ENCODE results near the gene FAM43B. TPM values are rescaled to one million over a fixed set of nuclear protein-coding genes. Genes with fewer than 3 reads are reported as not detected.

The FAM43B gene
- total RNA-seq, 1 donor from 2014 or later, result not detected

DNA sequence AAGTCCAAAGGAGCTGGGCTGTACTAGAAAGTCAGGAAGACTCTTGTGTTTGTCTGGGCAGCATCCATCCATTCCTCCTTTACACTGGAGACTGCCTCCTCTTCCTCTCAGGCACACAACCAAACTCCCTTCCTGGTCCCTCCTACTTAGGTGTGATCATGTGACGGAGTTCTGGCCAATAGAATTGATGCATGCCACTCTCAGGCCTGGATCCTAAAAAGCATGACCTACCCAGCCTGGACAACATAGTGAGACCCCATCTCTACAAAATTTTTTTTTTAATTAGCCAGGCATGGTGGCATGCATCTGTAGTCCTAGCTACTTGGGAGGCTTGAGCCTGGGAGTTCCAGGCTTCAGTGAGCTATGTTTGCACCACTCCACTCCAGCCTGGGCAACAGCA is 8.6 kb downstream of the FAM43B start:
- no peaks in the 10 kb centered on the region for H3K36me3 Mint-ChIP-seq (ENCODE audit: low read depth)
- H3K27me3 Mint-ChIP-seq (ENCODE audit: insufficient read depth), result peaks cover 16% of the 10 kb centered on the region
- no peak overlapping the region for H3K4me3 Mint-ChIP-seq
- no peaks in the 10 kb centered on the region for H3K9me3 Mint-ChIP-seq
- H3K27ac Mint-ChIP-seq, result no peak overlapping the region
- intact Hi-C loops (cut with micrococcal nuclease), result no loop called here
- DNase-seq (ENCODE audit: low spot score), result no peak
- no peaks in the 10 kb centered on the region for H3K4me1 Mint-ChIP-seq (ENCODE audit: low read depth)

GRCh38 chr1:20565234-20565633 is 12.9 kb downstream of the FAM43B start:
- H3K27me3 Mint-ChIP-seq (ENCODE audit: insufficient read depth), result peaks cover 20% of the 10 kb centered on the region
- H3K4me3 Mint-ChIP-seq, result no peak overlapping the region
- H3K4me1 Mint-ChIP-seq (ENCODE audit: low read depth), result no peaks in the 10 kb centered on the region
- intact Hi-C loops (cut with micrococcal nuclease), result no loop called here
- no peaks in the 10 kb centered on the region for H3K9me3 Mint-ChIP-seq
- no peaks in the 10 kb centered on the region for H3K36me3 Mint-ChIP-seq (ENCODE audit: low read depth)
- no peak for DNase-seq (ENCODE audit: low spot score)
- H3K27ac Mint-ChIP-seq, result no peak overlapping the region

DNA sequence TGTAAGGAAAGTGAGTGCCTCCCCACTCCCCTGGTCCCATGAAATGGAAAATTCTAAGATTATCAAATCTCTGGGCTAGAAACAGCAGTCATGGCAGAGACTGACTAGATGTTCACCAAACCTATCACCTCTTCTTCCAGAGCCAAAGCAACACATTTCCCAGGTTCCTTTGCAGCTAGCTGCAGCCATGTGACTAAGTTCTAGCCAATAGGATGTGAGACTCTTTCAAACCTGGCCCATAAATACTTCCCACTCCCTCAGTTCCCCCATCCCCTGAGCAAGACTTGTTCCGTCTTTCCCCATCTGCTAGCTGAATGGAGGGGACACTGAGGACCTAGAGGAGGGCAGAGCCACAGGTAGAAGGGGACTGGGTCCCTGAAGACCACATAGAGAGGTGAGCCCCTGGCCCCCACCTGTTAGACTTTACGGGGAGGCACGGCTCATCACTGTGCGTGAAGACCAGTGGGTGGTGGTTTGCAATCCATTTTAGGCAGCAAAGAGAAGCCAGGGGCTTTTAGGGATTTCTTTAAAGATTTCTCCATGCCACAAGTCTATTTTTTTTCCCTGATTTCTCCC is 17.2 kb downstream of the FAM43B start:
- H3K36me3 Mint-ChIP-seq (ENCODE audit: low read depth), result no peaks in the 10 kb centered on the region
- no peak overlapping the region for H3K4me3 Mint-ChIP-seq
- intact Hi-C loops (cut with micrococcal nuclease), result no loop called here
- H3K4me1 Mint-ChIP-seq (ENCODE audit: low read depth), result no peaks in the 10 kb centered on the region
- DNase-seq (ENCODE audit: low spot score), result no peak
- H3K27me3 Mint-ChIP-seq (ENCODE audit: insufficient read depth), result peaks cover 9% of the 10 kb centered on the region
- H3K9me3 Mint-ChIP-seq, result peaks cover 3% of the 10 kb centered on the region
- H3K27ac Mint-ChIP-seq, result no peak overlapping the region

DNA sequence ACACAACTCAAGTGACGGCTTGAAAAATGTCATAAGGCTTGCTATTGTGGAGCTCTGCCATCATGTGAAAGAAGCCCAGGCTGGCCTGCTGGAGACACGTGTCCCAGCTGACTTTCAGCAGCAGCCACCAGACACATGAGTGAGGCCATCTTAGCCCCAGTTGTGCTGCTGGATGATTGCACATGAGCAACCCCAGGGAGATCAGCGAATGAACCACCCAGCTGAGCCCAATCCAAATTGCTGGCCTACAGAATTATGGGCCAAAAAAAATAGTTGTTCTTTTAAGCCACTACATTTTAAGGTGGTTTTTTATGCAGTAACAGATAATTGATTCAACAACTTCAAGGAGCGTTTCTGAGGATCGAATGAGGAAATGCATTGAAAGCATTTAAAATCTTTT is 19.1 kb downstream of the FAM43B start:
- Mint-ChIP-seq H3K9me3 (peaks cover 3% of the 10 kb centered on the region), H3K36me3 (ENCODE audit: low read depth) (no peaks in the 10 kb centered on the region), H3K27ac (no peak overlapping the region), H3K4me1 (ENCODE audit: low read depth) (peaks cover 6% of the 10 kb centered on the region), H3K4me3 (no peak overlapping the region), H3K27me3 (ENCODE audit: insufficient read depth) (peaks cover 9% of the 10 kb centered on the region)
- DNase-seq (ENCODE audit: low spot score), result no peak
- intact Hi-C loops (cut with micrococcal nuclease), result no loop called here

DNA sequence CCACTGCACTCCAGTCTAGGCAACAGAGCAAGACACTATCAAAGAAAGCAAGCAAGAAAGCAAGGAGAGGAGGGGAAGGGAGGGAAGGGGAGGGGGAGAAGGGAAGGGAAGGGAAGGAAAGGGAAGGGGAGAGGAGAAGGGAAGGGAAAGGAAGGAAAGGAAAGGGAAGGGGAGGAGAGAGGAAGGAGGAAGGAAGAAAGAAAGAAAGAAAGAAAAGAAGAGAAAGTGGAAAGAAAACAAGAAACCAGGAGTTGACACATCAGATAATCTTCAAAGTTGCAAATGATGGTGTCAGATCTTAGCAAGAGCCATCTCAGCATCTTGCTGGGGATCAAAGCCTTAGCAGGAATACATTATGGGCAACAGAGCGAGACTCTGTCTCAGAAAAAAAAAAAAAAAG is 21.6 kb downstream of the FAM43B start:
- Mint-ChIP-seq H3K4me3 (no peak overlapping the region), H3K36me3 (ENCODE audit: low read depth) (no peaks in the 10 kb centered on the region), H3K27me3 (ENCODE audit: insufficient read depth) (peaks cover 13% of the 10 kb centered on the region), H3K4me1 (ENCODE audit: low read depth) (peaks cover 6% of the 10 kb centered on the region), H3K27ac (no peak overlapping the region), H3K9me3 (peaks cover 3% of the 10 kb centered on the region)
- no peak for DNase-seq (ENCODE audit: low spot score)
- intact Hi-C loops (cut with micrococcal nuclease), result no loop called here

- Mint-ChIP-seq H3K27ac (no peak overlapping the region), H3K4me3 (no peak overlapping the region), H3K36me3 (ENCODE audit: low read depth) (no peaks in the 10 kb centered on the region), H3K27me3 (ENCODE audit: insufficient read depth) (peaks cover 10% of the 10 kb centered on the region), H3K4me1 (ENCODE audit: low read depth) (peaks cover 6% of the 10 kb centered on the region), H3K9me3 (peaks cover 3% of the 10 kb centered on the region)
- DNase-seq (ENCODE audit: low spot score), result peak; percentile 62
- intact Hi-C loops (cut with micrococcal nuclease), result loop anchor here (1.0 kb wide), 2 partner anchors 59 to 65 kb away; no protein-coding TSS in a partner anchor
Measured at GRCh38 chr1:20574686-20575540, 22.5 kb downstream of the FAM43B start.

DNA sequence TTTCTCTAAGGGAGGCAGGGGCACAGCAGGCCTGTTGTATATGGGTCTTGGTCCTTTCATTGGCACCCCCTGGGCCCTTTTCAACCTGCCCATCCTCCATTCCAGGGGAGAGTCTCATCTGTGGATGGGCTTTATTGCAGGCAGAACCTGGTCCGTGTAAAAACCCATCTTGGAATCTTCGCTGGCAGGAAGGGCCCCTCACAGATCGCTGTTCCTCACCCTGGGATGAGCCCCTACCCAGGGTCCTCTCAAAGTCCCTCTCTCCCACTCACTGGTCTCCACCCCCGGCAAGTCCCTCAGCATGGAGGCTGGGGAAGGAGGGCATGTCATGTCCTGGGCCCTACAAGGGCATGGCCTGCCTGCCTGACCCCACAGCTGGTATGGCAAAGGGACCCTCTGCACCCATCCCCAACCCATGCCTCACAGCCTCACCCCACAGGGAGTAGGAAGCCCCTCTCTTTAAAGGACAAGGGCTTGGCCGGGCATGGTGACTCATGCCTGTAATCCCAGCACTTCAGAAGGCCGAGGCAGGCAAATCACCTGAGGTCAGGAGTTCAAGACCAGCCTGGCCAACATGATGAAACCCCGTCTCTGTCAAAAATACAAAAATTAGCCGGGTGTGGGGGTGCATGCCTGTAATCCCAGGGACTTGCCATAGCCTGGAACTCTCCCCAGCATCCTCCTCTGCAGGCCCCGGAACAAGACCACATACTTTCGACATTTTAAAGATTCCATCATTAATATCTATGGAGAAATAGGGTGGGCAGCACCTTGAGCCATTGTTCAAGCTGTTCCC is 23.4 kb downstream of the FAM43B start:
- H3K27ac Mint-ChIP-seq, result no peak overlapping the region
- H3K36me3 Mint-ChIP-seq (ENCODE audit: low read depth), result no peaks in the 10 kb centered on the region
- H3K4me3 Mint-ChIP-seq, result no peak overlapping the region
- peaks cover 9% of the 10 kb centered on the region for H3K27me3 Mint-ChIP-seq (ENCODE audit: insufficient read depth)
- peaks cover 6% of the 10 kb centered on the region for H3K4me1 Mint-ChIP-seq (ENCODE audit: low read depth)
- intact Hi-C loops (cut with micrococcal nuclease), result loop anchor here (1.0 kb wide), 2 partner anchors 59 to 65 kb away; no protein-coding TSS in a partner anchor
- DNase-seq (ENCODE audit: low spot score), result no peak
- peaks cover 3% of the 10 kb centered on the region for H3K9me3 Mint-ChIP-seq

GRCh38 chr1:20578062-20578461 is 25.7 kb downstream of the FAM43B start:
- no peaks in the 10 kb centered on the region for H3K9me3 Mint-ChIP-seq
- peaks cover 9% of the 10 kb centered on the region for H3K27me3 Mint-ChIP-seq (ENCODE audit: insufficient read depth)
- no peak overlapping the region for H3K27ac Mint-ChIP-seq
- H3K4me3 Mint-ChIP-seq, result no peak overlapping the region
- DNase-seq (ENCODE audit: low spot score), result no peak
- H3K36me3 Mint-ChIP-seq (ENCODE audit: low read depth), result no peaks in the 10 kb centered on the region
- intact Hi-C loops (cut with micrococcal nuclease), result no loop called here
- H3K4me1 Mint-ChIP-seq (ENCODE audit: low read depth), result peaks cover 6% of the 10 kb centered on the region

DNA sequence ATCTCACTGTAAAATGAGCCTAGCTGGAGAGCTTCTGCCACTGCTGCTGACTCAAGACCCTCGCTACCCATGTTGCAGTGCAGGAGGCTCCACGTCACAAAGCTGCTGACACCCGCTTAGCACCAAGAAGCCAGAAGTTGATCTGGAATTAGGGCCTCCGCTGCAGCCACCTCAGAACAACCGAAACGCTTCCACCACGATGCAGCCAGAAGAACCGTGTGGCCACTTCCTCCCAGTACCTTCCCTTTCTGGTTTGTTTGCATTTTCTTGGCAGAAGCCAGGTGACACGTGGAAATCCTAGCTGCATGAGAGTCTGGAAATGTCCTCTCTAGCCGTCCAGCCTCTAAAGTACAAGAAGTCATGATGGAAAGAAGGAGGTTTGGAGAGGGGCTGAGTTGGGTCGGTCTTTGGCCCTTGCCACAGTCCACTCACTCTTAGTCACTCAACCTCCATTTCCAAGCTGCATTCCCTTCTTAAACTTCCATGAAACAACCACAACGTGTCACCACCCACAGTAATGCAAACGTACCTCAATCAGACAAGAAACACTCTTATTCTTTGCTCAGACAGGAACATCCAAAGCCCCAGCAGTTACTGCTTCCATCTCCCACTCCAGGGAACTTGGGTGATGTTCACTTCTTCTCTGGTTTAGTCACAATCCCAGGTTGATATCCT is 26.5 kb downstream of the FAM43B start:
- no peaks in the 10 kb centered on the region for H3K36me3 Mint-ChIP-seq (ENCODE audit: low read depth)
- H3K27ac Mint-ChIP-seq, result no peak overlapping the region
- intact Hi-C loops (cut with micrococcal nuclease), result no loop called here
- DNase-seq (ENCODE audit: low spot score), result no peak
- no peaks in the 10 kb centered on the region for H3K9me3 Mint-ChIP-seq
- H3K4me3 Mint-ChIP-seq, result no peak overlapping the region
- H3K27me3 Mint-ChIP-seq (ENCODE audit: insufficient read depth), result peaks cover 6% of the 10 kb centered on the region
- H3K4me1 Mint-ChIP-seq (ENCODE audit: low read depth), result peaks cover 6% of the 10 kb centered on the region

- Mint-ChIP-seq H3K27ac (no peak overlapping the region), H3K4me1 (ENCODE audit: low read depth) (peaks cover 9% of the 10 kb centered on the region), H3K36me3 (ENCODE audit: low read depth) (no peaks in the 10 kb centered on the region), H3K9me3 (no peaks in the 10 kb centered on the region), H3K4me3 (no peak overlapping the region), H3K27me3 (ENCODE audit: insufficient read depth) (peaks cover 23% of the 10 kb centered on the region)
- intact Hi-C loops (cut with micrococcal nuclease), result no loop called here
- no peak for DNase-seq (ENCODE audit: low spot score)
Measured at GRCh38 chr1:20584890-20585289, 32.5 kb downstream of the FAM43B start.

DNA sequence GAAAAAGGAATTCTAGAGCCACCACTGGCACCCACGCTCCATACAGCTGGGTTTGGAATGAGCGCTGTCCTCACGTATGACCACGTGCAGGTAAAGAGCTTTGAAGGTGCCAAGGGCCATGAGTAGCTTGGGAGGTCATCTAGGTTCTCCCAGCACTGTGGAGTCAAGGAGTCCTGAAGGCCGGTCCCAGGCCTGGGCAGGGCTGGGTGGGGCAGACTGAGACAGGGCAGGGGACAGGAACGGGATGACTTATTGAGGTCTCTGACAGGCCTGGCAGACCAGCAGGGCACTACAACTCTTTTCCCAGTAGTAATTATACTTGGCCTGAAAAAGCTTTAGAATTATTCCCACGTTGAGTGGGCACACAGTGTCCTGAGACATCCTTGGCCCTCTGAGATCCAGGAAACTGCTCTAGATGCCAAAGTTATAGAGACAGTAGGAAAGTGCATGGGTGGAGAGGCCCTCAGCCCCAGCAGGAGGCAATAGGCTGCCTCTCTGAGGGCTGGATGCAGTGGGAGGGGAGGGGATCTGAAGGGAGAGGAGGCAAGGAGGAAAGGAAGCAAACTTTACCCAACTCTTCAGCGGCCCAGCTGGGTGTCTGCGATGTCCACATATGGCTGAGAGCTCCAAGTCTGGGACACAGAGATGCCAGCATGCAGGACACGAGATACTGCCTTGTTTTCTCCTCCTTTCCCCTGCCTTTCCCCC is 34.7 kb downstream of the FAM43B start:
- Mint-ChIP-seq H3K4me3 (no peak overlapping the region), H3K27ac (no peak overlapping the region), H3K27me3 (ENCODE audit: insufficient read depth) (peaks cover 34% of the 10 kb centered on the region), H3K9me3 (no peaks in the 10 kb centered on the region), H3K4me1 (ENCODE audit: low read depth) (peaks cover 9% of the 10 kb centered on the region), H3K36me3 (ENCODE audit: low read depth) (no peaks in the 10 kb centered on the region)
- no peak for DNase-seq (ENCODE audit: low spot score)
- intact Hi-C loops (cut with micrococcal nuclease), result no loop called here

- H3K4me1 Mint-ChIP-seq (ENCODE audit: low read depth), result peaks cover 9% of the 10 kb centered on the region
- H3K27me3 Mint-ChIP-seq (ENCODE audit: insufficient read depth), result peaks cover 35% of the 10 kb centered on the region
- no peak overlapping the region for H3K27ac Mint-ChIP-seq
- no peak overlapping the region for H3K4me3 Mint-ChIP-seq
- H3K36me3 Mint-ChIP-seq (ENCODE audit: low read depth), result no peaks in the 10 kb centered on the region
- intact Hi-C loops (cut with micrococcal nuclease), result no loop called here
- no peak for DNase-seq (ENCODE audit: low spot score)
- H3K9me3 Mint-ChIP-seq, result no peaks in the 10 kb centered on the region
Measured at GRCh38 chr1:20587661-20588053, 35.3 kb downstream of the FAM43B start.
